ENCODE results near the gene CDCA3.

CDCA3 gene

GRCh38 chr12:6820166-6820565 lies 30.9 kb downstream of the CDCA3 start:
- DNase-seq (ENCODE audit: low spot score), result peak; percentile 66

- DNase-seq (ENCODE audit: low spot score), result peak; percentile 58
Observed at GRCh38 chr12:6819106-6820030, 31.7 kb downstream of the CDCA3 start.

- peak; percentile 52 for DNase-seq (ENCODE audit: low spot score)
Observed at GRCh38 chr12:6818645-6819044, 32.4 kb downstream of the CDCA3 start.

GRCh38 chr12:6818222-6818621 lies 32.9 kb downstream of the CDCA3 start:
- DNase-seq (ENCODE audit: low spot score), result peak; percentile 78

- DNase-seq (ENCODE audit: low spot score), result no peak
Observed at GRCh38 chr12:6817662-6818157, 33.4 kb downstream of the CDCA3 start.

- no peak for DNase-seq (ENCODE audit: low spot score)
Observed at GRCh38 chr12:6817098-6817497, 34.0 kb downstream of the CDCA3 start.

GRCh38 chr12:6816598-6816997 lies 34.5 kb downstream of the CDCA3 start:
- DNase-seq (ENCODE audit: low spot score), result no peak

- DNase-seq (ENCODE audit: low spot score), result no peak
Observed at GRCh38 chr12:6813363-6813762, 37.7 kb downstream of the CDCA3 start.

- no peak for DNase-seq (ENCODE audit: low spot score)
Observed at GRCh38 chr12:6810758-6811157, 40.3 kb downstream of the CDCA3 start.

- DNase-seq (ENCODE audit: low spot score), result no peak
Observed at GRCh38 chr12:6809056-6809455, 42.0 kb downstream of the CDCA3 start.

GRCh38 chr12:6807170-6807569 lies 43.9 kb downstream of the CDCA3 start:
- no peak for DNase-seq (ENCODE audit: low spot score)

GRCh38 chr12:6799147-6799546 lies 51.9 kb downstream of the CDCA3 start:
- DNase-seq (ENCODE audit: low spot score), result no peak

Measured in ecto neural progenitor cell (in vitro differentiated cells).